ENCODE data around the gene BCL3. TPM values are rescaled to one million over a fixed set of nuclear protein-coding genes. Genes with fewer than 3 reads are reported as not detected.

BCL3 gene, protein sequence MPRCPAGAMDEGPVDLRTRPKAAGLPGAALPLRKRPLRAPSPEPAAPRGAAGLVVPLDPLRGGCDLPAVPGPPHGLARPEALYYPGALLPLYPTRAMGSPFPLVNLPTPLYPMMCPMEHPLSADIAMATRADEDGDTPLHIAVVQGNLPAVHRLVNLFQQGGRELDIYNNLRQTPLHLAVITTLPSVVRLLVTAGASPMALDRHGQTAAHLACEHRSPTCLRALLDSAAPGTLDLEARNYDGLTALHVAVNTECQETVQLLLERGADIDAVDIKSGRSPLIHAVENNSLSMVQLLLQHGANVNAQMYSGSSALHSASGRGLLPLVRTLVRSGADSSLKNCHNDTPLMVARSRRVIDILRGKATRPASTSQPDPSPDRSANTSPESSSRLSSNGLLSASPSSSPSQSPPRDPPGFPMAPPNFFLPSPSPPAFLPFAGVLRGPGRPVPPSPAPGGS
- 10 to 100 TPM in 2 of 4 donors, 1 to 10 TPM in 2; 3.2 to 58.8 (median 11.9) TPM for total RNA-seq

DNA sequence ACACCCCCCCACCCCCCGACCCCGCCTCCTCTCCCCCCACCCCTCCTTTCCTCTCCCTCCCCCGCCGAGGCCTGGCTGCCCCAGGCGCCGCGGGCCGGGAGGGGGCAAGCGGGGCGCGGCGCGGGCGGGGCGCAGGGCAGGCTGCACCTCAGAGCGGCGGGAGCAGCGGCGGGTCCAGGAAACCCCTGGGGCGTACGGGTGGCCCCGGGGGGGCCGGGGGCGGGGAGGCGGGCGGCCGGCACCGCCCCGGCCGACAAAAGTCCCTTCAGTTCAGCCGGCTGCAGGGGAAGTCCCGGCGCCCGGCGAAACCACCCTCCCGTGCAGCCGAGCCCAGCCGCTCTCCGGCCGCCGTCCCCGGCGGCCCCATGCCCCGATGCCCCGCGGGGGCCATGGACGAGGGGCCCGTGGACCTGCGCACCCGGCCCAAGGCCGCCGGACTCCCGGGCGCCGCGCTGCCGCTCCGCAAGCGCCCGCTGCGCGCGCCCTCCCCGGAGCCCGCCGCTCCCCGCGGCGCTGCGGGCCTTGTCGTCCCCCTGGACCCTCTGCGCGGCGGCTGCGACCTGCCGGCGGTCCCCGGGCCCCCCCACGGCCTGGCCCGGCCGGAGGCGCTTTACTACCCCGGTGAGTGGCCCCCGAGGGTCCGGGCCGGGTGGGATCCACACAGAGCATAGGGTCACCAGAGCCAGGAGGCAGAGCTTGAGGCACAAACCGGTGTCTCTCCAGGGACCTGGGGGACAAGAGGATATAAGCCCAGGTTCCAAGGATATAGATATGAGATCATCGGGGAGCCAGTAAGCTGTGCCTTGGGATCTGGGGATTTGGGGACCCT is at the start of gene BCL3:
BCL3 (plus strand) TSS at position 283 of the 829 bp plus-strand sequence; CDS start at position 366, 83 bp downstream.
- intact Hi-C loops (cut with DNase I; ENCODE audit: low total_unique reads) = no loop called here
- Histone ChIP-seq H3K4me1 (peaks cover 0 to 5% of the 10 kb centered on the region in 2 donors), H3K9me3 (no peaks in the 10 kb centered on the region), H3K27ac (peak within 1 kb of the TSS; percentile 91 to 94), H3K4me3 (peak within 1 kb of the TSS; percentile 48 to 76), H3K27me3 (no peaks in the 10 kb centered on the region), H3K36me3 (no peaks in the 10 kb centered on the region)
- DNase-seq = peak; percentile 65 to 77
- peak in 1 of 2 donors; percentile 35 for TF ChIP-seq POLR2A (IDR thresholded peaks at IDR 0.05)
- TF ChIP-seq, protein P1, sequence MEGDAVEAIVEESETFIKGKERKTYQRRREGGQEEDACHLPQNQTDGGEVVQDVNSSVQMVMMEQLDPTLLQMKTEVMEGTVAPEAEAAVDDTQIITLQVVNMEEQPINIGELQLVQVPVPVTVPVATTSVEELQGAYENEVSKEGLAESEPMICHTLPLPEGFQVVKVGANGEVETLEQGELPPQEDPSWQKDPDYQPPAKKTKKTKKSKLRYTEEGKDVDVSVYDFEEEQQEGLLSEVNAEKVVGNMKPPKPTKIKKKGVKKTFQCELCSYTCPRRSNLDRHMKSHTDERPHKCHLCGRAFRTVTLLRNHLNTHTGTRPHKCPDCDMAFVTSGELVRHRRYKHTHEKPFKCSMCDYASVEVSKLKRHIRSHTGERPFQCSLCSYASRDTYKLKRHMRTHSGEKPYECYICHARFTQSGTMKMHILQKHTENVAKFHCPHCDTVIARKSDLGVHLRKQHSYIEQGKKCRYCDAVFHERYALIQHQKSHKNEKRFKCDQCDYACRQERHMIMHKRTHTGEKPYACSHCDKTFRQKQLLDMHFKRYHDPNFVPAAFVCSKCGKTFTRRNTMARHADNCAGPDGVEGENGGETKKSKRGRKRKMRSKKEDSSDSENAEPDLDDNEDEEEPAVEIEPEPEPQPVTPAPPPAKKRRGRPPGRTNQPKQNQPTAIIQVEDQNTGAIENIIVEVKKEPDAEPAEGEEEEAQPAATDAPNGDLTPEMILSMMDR (IDR thresholded peaks at IDR 0.05) = no peak

- no peak overlapping the region for H3K27ac ChIP-seq
- TF ChIP-seq POLR2A (IDR thresholded peaks at IDR 0.05) = no peak
- TF ChIP-seq, protein P1 (IDR thresholded peaks at IDR 0.05) = no peak
- no peaks in the 10 kb centered on the region for H3K9me3 ChIP-seq
Observed at GRCh38 chr19:44700547-44700946, 48.0 kb upstream of the BCL3 start.

GRCh38 chr19:44701228-44701627 is 47.3 kb upstream of the BCL3 start:
- DNase-seq = no peak
- H3K27ac ChIP-seq = no peak overlapping the region
- H3K36me3 ChIP-seq = no peaks in the 10 kb centered on the region
- no peak for TF ChIP-seq POLR2A (IDR thresholded peaks at IDR 0.05)
- TF ChIP-seq, protein P1 (IDR thresholded peaks at IDR 0.05) = no peak
- H3K4me1 ChIP-seq = no peaks in the 10 kb centered on the region
- H3K27me3 ChIP-seq = no peaks in the 10 kb centered on the region
- no peak overlapping the region for H3K4me3 ChIP-seq
- intact Hi-C loops (cut with DNase I; ENCODE audit: low total_unique reads) = no loop called here
- H3K9me3 ChIP-seq = no peaks in the 10 kb centered on the region

More at GRCh38 chr19:44700547-44700946, 48.0 kb upstream of the BCL3 start:
- Histone ChIP-seq H3K4me3 (no peak overlapping the region), H3K36me3 (no peaks in the 10 kb centered on the region), H3K4me1 (no peaks in the 10 kb centered on the region), H3K27me3 (no peaks in the 10 kb centered on the region)
- intact Hi-C loops (cut with DNase I; ENCODE audit: low total_unique reads) = no loop called here
- no peak for DNase-seq

DNA sequence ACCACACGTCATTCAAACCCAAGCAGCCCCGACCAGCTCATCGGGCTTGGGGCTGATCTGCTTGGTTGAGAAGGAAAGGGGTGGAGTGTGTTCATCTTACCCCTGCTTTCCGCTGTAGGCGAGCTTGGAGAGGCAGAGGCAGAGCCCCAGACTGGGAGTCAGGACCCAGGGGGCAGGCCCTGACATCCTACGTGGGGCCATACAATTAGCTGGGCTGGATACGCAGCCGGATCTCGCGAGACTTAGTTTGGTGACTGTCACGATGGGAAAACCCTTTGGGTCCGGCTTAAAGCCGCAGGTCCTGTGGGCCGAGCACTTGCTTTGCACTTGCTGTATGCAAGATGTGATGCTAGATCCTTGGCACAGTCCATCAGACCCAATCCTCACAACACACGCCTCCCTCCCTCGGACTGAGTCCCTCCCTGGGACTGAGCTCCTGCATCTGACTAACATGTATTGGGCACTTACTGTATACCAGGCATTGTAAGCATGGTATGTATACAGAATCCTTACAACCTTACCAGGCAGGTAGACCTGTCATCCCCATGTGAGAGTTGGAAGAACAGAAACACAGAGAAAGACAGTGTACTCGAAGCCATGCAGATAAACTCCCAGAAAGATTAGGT is 45.8 kb upstream of the BCL3 start:
- H3K36me3 ChIP-seq = no peaks in the 10 kb centered on the region
- no peaks in the 10 kb centered on the region for H3K27me3 ChIP-seq
- DNase-seq = no peak
- no peak overlapping the region for H3K4me3 ChIP-seq
- no peaks in the 10 kb centered on the region for H3K9me3 ChIP-seq
- no peak for TF ChIP-seq POLR2A (IDR thresholded peaks at IDR 0.05)
- TF ChIP-seq, protein P1 (IDR thresholded peaks at IDR 0.05) = no peak
- intact Hi-C loops (cut with DNase I; ENCODE audit: low total_unique reads) = no loop called here
- H3K4me1 ChIP-seq = no peaks in the 10 kb centered on the region
- no peak overlapping the region for H3K27ac ChIP-seq

Data from uterus (tissue), 4 donors.